ENCODE results near the gene SCUBE1. TPM values are rescaled to one million over a fixed set of nuclear protein-coding genes. Genes with fewer than 3 reads are reported as not detected.

The SCUBE1 gene
- total RNA-seq, 1 experiment from 2014 or later, result not detected

DNA sequence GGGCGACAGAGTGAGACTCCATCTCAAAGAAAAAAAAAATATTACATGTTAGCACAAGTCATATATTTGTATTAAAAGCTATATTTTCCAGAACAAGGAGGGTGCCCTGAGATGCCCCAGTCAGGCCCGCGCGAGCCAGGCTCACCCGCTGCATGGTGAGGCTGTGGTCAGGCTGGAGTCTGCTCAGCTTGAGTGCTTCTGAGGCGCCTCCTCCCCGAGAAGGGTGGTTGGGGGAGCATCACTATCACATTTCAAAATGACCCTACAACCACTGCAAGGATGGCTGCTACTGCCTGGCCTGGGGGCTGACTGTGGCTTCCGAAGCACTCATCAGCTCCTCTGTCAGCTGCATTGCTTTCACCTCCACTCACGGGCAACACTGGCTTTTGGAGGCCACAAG is 77.1 kb downstream of the SCUBE1 start:
- TF ChIP-seq EZH2 (IDR thresholded peaks at IDR 0.05; ENCODE audit: low read depth) (no peak), CTCF (conservative IDR thresholded peaks at IDR 0.05) (no peak)
- BruUV-seq (replicated peaks), result no TSS peak
- intact Hi-C loops (cut with micrococcal nuclease; ENCODE audit: unreplicated experiment), result no loop called here
- no peak for DNase-seq
- Histone ChIP-seq H3K36me3 (ENCODE audit: low read depth) (no peaks in the 10 kb centered on the region), H3K4me1 (replicated peaks; ENCODE audit: insufficient read depth) (peaks cover 20% of the 10 kb centered on the region), H3K27ac (no peak overlapping the region), H4K20me1 (ENCODE audit: insufficient read depth) (no peaks in the 10 kb centered on the region), H3K4me2 (no peak overlapping the region), H3K9me3 (ENCODE audit: insufficient read depth, low read depth) (no peaks in the 10 kb centered on the region), H3K9me2 (ENCODE audit: insufficient read depth) (no peaks in the 10 kb centered on the region), H3K4me3 (no peak overlapping the region), H2AFZ (no peak overlapping the region), H3K27me3 (ENCODE audit: insufficient read depth, low read depth) (peaks cover 42% of the 10 kb centered on the region), H3K79me2 (ENCODE audit: low read depth) (no peaks in the 10 kb centered on the region), H3F3A (ENCODE audit: insufficient read depth, low read depth) (peaks cover 7% of the 10 kb centered on the region; the same call in 1 of the 2 replicates)
- CTCF ChIA-PET, result interaction anchor here (0.5 to 1.5 kb wide), 2 partner anchors 12 to 617 kb away, joined by 3 to 4 read pairs; no protein-coding TSS in a partner anchor
- POLR2A ChIA-PET (ENCODE audit: unreplicated experiment), result no interaction called here

DNA sequence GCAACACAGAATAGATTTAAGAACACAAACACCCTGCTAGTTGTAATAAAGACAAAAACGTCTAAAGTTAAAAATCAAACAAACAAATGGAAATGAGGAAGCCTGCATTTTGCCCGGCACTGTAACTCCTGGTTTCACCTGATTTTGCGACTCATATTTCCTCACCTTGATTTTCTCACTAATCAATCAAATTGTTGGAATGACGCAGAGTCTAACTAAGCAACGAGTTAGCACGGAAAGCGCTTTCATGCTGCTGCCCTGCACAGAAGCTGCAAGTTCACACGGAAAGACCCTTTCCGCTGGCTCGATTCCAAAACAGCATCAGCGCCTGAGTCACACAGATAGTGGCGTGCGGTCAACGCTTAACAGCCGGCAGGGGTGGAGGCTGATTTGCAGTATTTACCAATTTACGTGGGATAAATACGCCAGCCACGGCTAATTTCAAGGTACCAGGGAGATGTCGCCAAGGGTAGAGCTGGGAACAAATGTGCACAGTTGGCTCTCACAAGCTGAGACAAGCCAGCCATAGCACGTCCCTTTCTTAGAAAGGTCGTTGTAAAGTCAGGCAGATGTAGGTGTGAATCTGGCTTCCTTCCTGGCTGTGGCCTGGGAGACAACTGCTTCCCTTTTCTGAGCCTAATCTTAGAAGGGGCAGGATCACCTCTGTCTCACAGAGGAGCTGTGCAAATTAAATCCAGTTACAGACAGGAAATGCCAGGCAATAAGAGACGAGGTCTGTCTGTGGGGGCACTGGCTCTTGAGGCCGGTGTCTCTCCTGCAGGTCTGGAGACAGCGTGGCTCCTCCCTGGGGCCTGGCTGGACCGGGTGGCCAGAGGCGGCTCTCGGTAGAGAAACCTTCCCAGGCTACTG is 79.3 kb downstream of the SCUBE1 start:
- no peaks in the 10 kb centered on the region for H3K9me3 ChIP-seq (ENCODE audit: insufficient read depth, low read depth)
- intact Hi-C loops (cut with micrococcal nuclease; ENCODE audit: unreplicated experiment), result no loop called here
- BruUV-seq (replicated peaks), result no TSS peak
- no peak overlapping the region for H3K27ac ChIP-seq
- no peaks in the 10 kb centered on the region for H3K9me2 ChIP-seq (ENCODE audit: insufficient read depth)
- ChIA-PET POLR2A (ENCODE audit: unreplicated experiment) (interaction anchor here (0.7 kb wide), 1 partner anchor 43 kb away, joined by 4 read pairs; no protein-coding TSS in a partner anchor), CTCF (interaction anchor here (0.6 kb wide), 1 partner anchor 216 kb away, joined by 3 read pairs; no protein-coding TSS in a partner anchor)
- H3K4me1 ChIP-seq (replicated peaks; ENCODE audit: insufficient read depth), result peaks cover 20% of the 10 kb centered on the region
- TF ChIP-seq EZH2 (IDR thresholded peaks at IDR 0.05; ENCODE audit: low read depth) (no peak), CTCF (conservative IDR thresholded peaks at IDR 0.05) (no peak)
- peaks cover 7% of the 10 kb centered on the region; the same call in 1 of the 2 replicates for H3F3A ChIP-seq (ENCODE audit: insufficient read depth, low read depth)
- H3K4me3 ChIP-seq, result peak overlapping the region; percentile 27; the same call in 1 of the 2 replicates
- peak overlapping the region; percentile 71 for H3K4me2 ChIP-seq
- peak; percentile 65 to 78 for DNase-seq
- no peaks in the 10 kb centered on the region for H3K79me2 ChIP-seq (ENCODE audit: low read depth)
- no peaks in the 10 kb centered on the region for H3K36me3 ChIP-seq (ENCODE audit: low read depth)
- H3K27me3 ChIP-seq (ENCODE audit: insufficient read depth, low read depth), result peaks cover 25% of the 10 kb centered on the region
- H4K20me1 ChIP-seq (ENCODE audit: insufficient read depth), result no peaks in the 10 kb centered on the region
- no peak overlapping the region; the same call in 1 of the 2 replicates for H2AFZ ChIP-seq

DNA sequence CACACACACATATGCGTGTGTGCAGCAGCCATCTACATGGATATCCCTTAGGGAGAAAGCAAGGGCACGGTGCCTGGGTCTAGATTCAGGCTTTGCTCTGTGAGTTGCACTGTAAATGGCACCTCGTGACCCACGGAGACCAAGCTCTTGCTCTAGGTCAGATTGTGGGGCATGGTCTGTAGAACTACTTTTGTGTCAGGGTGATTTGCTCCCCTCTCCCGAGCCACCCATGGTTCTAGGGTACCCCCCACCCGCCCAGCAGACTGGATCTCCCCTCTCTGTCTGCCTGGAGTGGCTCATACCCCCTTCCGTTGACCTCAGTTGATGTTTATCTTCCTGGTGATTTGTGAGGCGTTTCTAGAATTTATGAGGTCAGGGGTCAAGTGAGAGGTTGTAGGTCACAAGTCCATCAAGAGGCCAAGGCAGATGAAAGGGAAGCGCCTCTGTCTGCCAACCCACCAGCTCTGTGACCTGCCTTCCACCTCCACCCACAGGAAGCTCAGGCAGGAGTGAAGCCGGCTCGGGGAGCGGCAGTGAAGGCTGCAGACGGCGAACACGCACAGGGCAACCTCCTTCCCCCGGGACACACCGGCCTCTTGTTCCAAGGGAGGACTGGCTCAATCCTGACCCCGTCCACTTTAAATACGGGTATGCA is 80.1 kb downstream of the SCUBE1 start:
- H3K27me3 ChIP-seq (ENCODE audit: insufficient read depth, low read depth), result peaks cover 26% of the 10 kb centered on the region
- TF ChIP-seq CTCF (conservative IDR thresholded peaks at IDR 0.05), result no peak
- no peak for TF ChIP-seq EZH2 (IDR thresholded peaks at IDR 0.05; ENCODE audit: low read depth)
- peaks cover 20% of the 10 kb centered on the region for H3K4me1 ChIP-seq (replicated peaks; ENCODE audit: insufficient read depth)
- H4K20me1 ChIP-seq (ENCODE audit: insufficient read depth), result no peaks in the 10 kb centered on the region
- POLR2A ChIA-PET (ENCODE audit: unreplicated experiment), result no interaction called here
- H3K4me3 ChIP-seq, result peak overlapping the region; percentile 27; the same call in 1 of the 2 replicates
- H3K36me3 ChIP-seq (ENCODE audit: low read depth), result no peaks in the 10 kb centered on the region
- H3F3A ChIP-seq (ENCODE audit: insufficient read depth, low read depth), result peaks cover 7% of the 10 kb centered on the region; the same call in 1 of the 2 replicates
- H3K27ac ChIP-seq, result no peak overlapping the region
- peak in 1 of 2 experiments; percentile 28 for DNase-seq
- H3K4me2 ChIP-seq, result peak overlapping the region; percentile 71
- intact Hi-C loops (cut with micrococcal nuclease; ENCODE audit: unreplicated experiment), result no loop called here
- no peaks in the 10 kb centered on the region for H3K79me2 ChIP-seq (ENCODE audit: low read depth)
- no peak overlapping the region; the same call in 1 of the 2 replicates for H2AFZ ChIP-seq
- BruUV-seq (replicated peaks), result no TSS peak
- H3K9me3 ChIP-seq (ENCODE audit: insufficient read depth, low read depth), result no peaks in the 10 kb centered on the region
- H3K9me2 ChIP-seq (ENCODE audit: insufficient read depth), result no peaks in the 10 kb centered on the region
- CTCF ChIA-PET, result no interaction called here

Measured in PC-9 (cell line).